T-helper 2 cell (primary cell): ENCODE measurements around the gene GET4.
A peak's percentile ranks its signal among the peaks of the same experiment; 100 is the strongest.
"Not testable (repeated sequence)": the region's sequence is repeated elsewhere in the genome, so short reads cannot be mapped to it uniquely, and the experiment has no call there.

Experiments
- DNase-seq, 5 experiments: peaks; one replicate each; pipeline versions ENCODE4 v3.0.0 to v3.0.0-alpha.2; 2012 to 2022

The GET4 gene

DNA sequence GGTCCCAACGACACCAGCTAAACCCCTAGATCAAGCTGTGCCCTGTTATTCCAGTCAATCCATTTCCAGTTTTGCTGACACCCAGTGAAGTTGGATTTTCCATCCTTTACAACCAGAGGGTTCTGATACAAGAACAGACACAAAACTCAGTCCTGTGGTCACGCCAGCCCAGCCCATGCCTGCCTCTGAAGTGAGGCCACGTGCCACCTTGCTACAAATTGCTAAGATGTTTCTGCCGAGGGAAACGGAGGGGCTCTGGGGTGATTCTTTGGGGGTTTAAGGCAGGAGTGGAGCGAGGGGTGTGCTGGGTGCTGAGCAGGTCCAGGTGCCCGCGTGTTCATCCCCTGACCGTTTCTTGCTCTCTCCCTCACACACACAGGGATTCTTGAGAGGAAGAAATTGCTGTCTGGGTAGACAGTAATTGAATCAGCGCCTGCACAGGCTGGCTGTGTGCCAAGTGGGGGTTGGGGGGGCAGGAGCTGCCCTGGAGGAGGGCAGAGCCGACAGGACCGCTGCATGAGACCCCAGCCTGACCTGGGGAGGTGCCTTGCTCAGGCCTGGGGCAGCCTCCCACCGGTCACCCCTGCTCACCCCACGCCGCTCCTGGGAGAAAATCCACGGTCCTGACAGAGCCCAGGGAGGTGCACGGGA is 40.1 kb downstream of the GET4 start:
- DNase-seq, result no peak

DNA sequence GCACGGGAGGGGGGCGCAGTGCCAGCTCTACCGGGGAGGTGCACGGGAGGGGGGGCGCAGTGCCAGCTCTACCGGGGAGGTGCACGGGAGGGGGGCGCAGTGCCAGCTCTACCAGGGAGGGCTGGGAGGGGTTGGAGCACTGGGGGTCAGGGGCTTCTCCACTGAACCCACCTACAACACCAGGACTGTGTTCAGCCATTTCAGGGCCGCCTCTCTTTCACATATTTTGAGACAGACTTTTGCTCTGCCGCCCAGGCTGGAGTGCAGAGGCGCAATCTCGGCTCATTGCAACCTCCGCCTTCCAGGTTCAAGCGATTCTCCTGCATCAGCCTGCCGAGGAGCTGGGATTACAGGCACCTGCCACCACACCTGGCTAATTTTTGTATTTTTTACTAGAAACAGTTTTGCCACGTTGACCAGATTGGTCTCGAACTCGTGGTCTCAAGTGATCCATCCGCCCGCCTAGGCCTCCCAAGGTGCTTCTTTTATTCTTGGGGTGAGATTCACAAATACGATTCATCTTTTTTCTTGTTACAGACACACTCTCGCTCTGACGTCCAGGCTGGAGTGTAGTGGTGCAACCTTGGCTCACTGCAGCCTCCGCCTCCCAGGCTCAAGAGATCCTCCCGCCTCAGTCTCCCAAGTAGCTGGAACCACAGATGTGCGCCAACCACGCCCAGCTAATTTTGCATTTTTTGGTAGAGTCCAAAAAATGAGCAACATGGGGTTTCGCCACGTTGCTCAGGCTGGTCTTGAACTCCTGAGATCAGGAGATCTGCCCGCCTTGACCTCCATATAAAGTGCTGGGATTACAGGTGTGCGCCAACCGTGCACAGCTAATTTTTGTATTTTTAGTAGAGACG is 41.1 kb downstream of the GET4 start:
- peak in 1 of 5 experiments; percentile 1 for DNase-seq

DNA sequence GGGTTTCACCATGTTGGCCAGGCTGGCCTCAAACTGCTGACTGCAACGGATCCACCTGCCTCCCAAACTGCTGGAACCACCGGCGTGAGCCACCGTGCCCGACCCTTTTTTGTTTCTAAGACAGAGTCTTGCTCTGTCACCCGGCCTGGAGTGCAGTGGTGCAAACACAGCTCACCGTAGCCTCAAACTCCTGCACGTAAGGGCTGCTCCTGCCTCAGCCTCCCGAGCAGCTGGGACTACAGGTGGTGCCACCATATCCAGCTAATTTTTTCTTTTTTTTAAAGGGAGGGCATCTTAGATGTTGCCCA is 41.7 kb downstream of the GET4 start:
- no peak for DNase-seq

DNA sequence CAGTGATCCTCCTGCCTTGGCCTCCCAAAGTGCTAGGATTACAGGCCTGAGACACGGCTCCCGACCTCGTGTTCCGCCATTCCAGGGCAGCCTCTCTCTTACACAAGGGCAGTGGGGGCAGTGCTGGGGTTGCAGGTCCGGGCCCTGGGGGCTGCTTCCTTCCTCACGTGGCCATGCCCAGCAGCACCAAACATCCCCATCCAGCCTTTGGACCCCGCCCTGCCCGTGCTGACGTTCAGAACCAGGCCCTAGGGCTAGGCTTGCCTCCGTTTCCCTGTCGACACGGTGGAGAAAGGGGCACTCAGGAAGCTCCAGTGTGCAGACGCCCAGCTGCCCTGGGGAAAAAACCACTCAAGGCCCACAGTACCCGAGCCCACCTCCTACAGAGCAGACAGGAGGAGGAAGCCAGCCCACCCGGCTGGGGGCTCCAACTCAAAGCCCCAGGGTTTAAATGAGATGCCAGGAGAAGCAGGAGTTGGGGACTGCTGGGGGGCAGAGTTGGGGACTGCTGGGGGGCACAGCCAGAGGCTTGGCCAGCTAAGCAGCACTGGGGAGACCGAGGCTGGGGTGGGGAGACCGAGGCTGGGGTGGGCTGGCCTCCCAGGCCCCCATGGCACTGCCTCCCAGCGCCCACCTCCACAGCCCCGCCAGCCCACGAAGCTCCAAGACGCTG is 42.2 kb downstream of the GET4 start:
- peak in 1 of 5 experiments; percentile 3 for DNase-seq

DNA sequence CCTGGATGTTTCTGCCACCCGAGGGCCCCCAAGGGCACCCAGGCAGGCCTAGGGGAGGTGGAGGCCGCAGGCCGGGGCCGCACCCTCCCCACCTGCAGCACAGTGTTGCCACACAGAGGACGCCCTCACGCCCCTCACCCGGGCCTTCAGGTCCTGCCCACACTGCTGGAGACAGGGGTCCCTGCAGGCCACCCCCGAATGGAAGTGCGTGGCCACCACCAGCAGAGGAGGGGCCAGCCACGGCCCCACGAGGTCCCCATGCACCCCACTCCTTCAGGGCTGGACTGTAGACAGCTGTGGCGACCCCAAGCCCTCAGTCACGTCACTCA is 42.7 kb downstream of the GET4 start:
- DNase-seq, result peak in 1 of 5 experiments; percentile 3

DNA sequence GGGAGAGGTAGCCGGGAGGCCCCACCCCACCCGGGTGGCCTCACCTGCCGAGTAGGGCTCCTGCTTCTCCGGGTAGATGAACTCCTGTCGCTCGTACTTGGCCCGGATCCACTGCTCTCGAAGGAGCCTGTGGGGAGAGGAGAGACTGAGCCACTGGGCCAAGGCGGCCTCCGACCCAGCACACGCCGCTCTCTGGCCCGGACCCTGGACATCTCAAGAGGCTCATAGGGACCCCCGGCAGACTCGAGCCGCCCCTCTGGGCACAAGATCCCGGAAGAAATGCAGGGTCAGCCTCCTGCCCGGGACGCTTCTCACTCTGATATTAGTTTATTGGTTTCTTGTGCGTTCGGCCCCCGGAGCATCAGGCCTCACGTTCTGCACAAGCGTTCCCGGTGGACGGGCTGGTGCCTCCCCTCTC is 43.6 kb downstream of the GET4 start:
- peak in 1 of 5 experiments; percentile 8 for DNase-seq

DNA sequence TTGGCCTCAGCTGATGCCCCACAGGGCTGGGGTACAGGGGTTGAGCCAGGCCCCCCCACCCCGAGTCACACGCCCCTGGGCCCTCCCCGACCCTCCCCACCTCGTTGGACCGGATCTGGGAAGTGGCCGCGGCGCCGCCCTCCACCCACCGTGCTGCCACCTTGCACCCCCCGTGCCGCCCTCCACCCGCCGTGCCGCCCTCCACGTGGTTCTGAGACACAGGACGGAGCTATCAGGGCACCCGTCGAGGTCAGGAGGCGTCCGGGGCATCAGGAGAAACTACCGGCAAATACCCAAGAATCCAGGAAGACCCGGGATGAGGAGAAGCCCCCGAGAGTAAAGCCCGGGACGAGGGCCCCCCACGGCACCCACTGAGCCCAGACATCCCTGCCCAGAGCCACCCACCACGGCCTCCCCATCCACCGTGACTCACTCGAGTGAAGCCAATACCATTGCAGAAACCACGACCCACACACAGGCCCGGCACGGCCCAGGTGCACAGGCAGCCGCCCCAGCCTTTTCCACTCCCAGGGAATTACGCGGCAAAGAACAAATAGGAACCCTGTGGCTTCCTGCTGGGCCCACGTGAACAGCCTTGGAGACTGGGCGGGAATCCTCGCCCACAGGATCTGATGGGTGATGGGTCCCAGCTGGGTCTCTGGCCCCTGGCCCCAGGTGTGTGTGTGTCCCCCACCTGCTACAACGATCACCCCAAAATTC is 44.2 kb downstream of the GET4 start:
- DNase-seq, result peak in 2 of 5 experiments; percentile 3 to 5

DNA sequence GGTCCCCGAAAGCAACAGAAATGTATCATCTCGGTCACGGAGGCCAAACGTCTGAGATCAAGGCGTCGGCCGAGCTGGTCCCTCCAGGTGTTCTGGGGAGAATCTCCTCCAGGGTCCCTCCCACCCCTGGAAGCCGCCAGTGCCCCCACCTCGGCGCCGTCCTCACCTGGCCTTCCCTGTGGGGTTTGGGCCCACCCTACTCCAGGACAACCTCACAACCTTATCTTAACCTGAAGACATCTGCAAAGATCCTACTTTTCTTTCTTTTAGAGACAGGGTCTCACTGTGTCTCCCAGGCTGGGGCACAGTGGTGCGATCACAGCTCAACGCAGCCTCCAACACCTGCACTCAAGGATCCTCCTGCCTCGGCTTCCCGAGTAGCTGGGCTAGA is 44.7 kb downstream of the GET4 start:
- DNase-seq, result peak in 1 of 5 experiments; percentile 4

DNA sequence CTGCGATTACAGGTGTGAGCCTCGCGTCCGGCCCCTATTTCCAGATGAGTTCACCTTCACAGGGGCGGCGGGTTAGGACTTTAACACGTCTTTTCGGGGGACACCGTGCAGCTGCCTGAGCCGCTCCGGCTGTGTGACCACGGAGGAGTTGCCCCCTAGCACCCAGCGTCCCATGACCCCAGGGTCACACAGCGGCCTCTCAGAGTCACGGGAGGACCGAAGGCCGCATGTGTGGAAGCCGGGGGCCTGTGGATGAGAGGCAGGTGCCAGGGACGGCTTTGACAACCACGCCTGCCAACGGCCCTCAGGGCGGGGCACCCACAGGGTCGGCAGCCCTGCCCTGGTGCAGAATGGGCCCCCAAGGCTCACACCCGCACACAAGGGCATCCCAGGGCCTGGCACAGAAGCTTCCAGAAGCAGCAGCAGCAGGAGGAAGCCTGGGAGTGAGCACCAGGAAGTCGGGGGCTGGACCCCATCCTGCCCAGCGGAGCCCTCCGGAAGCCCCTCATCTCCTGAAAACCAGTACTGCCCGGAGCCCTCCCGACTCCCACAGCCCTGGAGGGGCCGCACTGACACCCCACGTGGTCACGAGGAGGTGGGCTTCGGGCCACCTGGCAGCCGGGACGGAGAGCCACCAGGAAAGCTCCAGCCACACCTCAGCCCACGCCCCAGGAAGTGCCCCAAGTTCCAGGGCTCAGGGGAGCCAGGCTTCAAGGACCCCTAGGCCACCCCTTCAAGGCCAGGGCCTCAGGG is 45.4 kb downstream of the GET4 start:
- DNase-seq, result peak in 2 of 5 experiments; percentile 4 to 6

DNA sequence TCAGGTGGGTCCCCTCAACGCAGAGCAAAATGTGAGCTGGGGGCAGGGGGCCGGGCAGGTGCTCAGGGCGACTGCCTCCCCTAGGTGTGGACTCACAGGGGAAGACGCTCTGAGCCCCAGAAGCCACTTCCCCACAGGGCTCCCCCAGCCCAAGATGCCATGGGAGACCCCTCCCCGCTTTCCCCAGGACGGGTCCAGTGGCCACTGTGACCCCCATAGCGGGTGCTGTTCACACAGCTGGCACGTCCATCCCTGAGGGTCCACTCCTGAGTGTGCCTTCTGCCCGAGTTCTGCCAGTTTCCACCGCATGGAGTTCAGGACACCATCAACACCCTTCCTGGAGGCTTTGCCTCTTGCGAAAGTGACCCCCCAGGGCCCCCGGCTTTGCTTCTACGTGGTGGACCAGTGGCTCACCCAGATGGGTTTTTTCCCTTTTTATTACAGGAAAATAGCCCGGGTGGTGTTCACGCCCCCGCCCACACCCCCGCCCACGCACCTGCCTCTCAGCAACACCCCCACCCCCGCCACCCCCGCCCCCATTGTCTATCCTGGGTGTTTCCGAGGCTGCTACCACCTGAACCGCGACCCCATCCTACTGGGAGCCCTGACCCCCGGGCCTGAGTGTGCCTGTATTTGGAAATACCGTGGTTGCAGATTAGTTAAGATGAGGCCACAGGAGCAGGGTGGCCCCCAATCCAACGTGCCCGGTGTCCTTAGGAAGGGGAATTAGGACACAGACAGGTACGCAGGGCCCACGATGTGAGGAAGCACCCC is 46.2 kb downstream of the GET4 start:
- DNase-seq, result peak in 2 of 5 experiments; percentile 8 to 53

DNA sequence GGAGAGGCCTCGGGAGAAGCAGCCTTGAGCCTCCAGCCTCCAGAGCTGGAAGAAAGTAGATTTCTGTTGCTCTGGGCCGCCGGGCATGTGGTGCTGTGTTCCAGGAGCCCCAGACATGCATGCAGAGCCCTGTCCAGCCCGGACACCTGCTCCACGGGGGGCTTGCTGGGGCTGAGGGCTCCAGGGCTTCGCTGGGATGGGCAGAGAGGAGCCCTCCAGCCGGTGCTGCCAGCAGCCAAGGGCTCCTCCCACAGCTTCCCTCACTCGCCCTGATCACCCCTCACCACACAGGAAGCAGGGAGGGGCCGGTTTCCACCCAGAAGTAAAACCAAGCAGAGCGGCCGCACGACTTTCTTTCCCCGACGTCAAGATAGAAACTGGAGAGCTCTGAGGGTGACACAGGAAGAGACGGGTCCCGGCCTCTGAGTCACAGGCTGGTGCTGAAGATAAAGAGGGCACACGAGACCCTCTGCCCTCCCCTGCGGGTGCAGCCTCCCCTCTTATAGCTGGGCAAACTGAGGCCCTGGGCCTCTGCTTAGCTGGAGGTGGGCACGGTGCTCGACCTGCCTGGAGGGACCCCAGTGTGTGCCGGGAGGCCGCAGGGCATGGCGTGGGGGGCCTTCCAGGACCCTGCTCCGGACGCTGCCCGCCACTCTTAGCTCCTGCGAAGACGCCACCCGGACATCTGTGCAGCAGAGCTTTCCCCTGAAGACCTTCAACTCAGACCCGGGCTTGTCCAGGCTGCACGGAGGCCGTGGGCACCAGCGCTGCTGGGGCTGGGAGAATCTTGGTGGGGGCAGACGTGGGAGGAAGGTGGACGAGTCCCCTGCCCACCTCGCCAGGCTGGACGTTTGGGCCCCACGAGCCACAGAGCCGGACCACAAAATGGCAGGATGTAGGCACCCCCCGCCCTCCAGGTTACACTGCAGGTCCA is 47.0 kb downstream of the GET4 start:
- peak; percentile 62 to 98 (median 90) for DNase-seq

DNA sequence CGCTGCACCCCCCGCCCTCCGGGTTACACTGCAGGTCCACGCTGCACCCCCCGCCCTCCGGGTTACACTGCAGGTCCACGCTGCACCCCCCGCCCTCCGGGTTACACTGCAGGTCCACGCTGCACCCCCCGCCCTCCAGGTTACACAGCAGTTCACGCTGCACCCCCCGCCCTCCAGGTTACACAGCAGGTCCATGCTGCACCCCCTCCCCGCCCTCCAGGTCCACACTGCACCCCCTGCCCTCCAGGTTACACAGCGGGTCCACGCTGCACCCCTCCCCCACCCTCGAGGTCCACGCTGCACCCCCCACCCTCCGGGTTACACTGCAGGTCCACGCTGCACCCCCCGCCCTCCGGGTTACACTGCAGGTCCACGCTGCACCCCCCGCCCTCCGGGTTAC is 47.7 kb downstream of the GET4 start:
- not testable (repeated sequence) for DNase-seq

DNA sequence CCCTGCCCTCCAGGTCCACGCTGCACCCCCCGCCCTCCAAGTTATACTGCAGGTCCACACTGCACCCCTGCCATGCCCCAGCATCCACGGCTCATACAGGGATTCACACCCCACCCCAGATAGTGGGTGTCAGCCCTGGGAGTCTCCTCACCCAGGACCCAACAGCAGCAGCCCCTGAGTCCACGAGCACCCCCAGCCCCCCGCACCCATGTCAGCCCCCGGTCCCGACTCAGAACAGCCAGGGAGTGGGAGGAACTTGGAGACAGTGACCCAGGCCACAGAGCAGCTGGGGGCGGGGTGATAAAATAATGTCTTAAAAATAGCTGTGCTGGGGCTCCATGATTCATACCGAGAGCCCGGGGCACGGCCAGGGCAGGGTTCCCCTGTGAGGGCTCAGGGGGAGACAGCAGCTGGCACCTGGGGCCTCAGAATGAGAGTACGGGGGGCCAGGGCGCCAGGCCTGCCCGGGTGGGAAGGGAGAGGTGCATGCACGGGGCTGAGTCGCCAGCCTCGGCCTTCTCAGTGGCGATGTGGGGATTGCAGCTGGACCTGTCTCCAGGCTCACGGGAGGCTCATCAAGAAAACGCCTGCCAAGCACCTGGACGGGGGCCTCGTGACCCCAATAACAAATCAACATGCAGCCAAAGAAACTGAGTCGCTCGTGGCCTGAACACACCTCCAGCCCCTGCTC is 48.3 kb downstream of the GET4 start:
- peak in 4 of 5 experiments; percentile 6 to 66 (median 36) for DNase-seq

DNA sequence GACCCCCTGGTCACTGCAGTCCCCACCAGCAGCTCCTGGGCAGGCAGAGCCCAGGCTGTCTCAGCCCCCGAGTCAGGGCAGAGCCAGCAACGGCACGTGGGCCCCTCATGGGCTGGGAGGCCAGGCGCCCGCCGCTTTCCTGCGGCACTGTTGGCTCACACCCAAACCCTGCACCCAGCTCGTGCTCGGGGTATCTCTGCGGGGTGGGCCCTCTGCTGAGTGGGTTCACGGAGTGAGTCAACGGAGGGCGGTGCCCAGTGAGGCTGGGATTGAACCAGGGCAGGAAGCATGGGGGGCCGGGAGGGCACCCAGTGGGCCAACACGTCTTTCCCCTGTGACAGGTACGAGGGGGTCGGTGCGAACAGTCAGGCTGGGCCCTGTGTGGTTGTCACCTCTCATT is 49.2 kb downstream of the GET4 start:
- peak in 1 of 5 experiments; percentile 93 for DNase-seq

DNA sequence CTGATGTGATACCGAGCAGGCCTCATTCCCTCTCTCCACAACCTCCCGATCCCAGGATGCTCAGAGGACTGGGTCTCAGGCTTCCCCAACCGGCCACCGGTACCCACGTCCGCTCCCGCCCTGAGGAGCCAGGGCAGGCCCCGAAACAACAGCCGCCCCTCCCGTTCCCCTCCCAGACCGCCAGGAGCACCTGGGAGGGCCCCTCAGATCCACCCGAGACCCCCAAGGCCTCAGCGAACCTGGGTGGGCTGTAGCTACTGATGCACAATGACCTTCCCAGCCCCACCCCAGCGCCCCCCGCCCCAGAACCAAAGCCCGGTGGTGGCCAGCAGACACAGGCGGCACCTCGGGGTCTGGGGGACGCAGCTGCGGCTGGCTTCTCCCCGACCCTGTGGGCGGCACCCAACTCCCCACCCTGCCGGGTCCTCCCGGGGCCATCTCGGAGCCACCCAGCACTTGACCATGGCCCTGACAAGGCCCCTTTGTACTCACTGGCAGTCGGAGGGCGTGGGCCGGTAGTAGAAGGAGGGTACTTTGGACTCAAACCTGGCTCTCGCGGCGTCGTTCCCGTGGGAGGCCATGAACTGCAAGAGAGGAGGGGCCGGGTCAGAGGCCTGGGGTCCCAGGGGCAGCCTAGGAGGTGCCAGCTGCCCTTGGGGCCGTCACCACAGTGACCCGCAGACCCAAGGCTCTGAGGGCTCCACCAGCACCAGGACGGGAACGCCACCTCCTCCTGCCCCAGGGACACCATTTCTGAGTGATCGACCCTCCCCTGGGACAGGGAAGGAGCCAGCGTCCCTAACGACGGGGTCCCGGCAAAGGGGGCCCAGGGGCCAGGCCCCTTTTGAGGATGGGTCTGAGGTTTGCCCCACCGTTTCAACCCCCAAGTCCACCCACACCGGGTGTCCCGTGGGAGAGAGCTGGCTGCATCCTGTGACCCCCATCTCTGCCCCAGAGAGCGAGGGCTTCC is 50.0 kb downstream of the GET4 start:
- peak in 1 of 5 experiments; percentile 7 for DNase-seq

DNA sequence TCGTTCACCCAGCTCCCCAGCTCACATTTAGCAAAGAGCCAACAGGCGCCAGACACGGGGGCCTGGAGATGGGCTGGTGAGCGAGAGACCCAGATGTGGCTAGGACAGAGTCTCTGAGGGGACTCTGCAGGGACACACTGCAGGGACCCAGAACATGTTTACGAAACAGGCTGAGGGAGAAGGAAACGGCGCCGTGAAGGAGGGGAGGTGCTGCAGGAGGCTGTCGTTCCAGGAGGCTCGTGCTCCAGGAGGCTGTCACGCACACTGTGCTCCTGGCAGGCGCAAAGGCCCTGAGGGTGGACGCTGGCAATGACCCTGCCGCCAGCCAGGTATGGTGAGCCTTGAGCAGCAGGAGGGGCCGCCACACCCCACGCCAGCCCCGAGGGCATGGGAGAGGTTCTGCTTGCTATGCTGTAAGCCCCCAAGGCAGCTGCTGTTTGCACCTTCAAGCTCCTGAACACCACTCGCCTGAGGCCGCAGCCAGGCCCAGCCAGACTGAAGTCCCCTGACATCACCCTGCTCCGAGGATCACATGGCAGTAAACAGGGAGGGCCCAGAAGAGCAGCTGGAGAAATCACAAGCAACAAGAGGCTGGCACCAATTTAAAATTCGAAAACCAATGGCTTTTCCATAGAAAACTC is 50.8 kb downstream of the GET4 start:
- no peak for DNase-seq

DNA sequence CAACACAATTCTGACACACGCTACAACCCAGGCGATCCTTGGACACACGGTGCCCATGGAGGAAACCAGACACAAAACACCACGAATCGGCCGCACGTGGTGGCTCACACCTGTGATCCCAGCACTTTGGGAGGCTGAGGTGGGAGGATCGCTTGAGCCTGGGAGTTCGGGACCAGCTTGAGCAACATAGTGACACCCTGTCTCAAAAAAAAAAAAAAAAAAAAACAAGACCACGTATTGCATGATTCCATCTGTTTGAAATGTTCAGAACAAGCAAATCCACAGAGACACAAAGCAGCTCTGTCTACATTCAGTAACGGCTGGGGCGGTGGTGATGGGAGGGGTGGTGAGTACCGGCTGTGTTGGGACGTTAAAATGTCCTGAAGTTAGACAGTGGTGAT is 53.0 kb downstream of the GET4 start:
- DNase-seq, result no peak
